NCI-H2081 treated with DMSO at 0.1 percent for 48 hours (cell line): Measurements from ENCODE around the gene CFAP46.
"Not testable (repeated sequence)": the region's sequence is repeated elsewhere in the genome, so short reads cannot be mapped to it uniquely, and the experiment has no call there.

ENCODE experiments used
- DNase-seq: peaks from one replicate; lab custom pipeline; 2025; lab: John Stamatoyannopoulos, UW

Gene CFAP46

GRCh38 chr10:132926777-132927650, 15.4 kb downstream of the CFAP46 start:
- no peak for DNase-seq

DNA sequence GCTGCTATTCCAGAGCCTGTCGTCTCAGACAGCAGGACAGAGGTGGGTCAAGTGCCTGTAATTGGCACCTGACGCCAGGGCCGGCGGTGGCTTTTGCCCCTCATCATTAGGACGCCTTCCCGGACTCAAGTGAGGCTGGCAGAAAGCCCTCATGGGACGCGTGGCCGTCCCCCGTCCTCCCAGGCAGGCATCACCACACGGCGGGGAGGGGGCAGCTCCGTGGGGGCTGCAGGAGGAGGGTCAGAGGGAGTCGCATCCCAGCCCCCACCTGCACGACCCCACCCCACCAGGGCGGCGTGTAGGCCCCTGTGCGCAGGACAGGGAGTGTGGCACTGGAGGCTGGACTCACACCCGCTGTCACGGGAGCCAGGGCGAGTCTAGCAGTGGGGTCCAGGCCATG, 16.3 kb downstream of the CFAP46 start:
- no peak for DNase-seq

DNA sequence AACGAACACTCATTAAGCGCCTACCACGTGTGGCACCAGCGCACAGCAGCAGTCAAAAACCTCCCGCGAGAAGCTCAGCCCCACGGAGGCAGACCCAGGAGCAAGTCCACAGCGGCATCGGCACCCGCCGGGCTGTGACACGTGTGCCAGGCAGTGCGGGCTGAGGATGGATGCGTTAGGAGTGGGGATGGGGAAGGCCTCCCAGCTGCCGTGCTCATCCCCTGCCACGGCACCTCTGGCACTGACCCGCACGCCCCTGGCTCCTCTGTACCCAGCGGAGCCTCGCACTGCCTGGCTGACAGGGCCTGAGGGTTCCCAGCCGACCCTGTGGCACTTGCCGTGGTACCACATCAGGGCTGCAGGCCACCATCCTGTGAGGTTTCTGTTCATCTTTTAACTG, 16.8 kb downstream of the CFAP46 start:
- no peak for DNase-seq

DNA sequence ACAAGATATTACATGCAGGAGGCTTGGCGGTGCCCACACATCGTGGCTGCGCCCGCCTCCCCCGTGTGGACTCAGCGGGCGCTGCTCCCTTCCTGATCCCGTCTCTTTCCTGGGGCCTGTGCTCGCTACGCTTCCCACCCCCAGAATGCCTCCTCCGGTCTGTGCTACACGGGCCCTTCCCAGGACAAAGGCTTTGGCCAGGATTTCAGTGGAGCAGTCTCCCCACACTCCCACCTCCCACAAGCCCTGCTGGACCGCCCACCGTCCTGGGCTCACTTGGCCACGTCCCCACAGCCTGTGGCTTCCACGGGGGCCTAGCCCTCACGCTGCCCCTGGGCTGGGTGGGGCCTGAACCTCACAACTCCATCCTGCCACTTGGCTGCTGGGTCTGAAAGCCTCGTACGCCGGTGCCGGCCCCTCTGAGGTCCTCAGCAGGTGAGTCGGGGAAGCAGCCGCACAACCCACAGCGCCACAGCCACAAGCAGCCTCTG, 17.3 kb downstream of the CFAP46 start:
- DNase-seq: no peak

- no peak for DNase-seq
Measured at GRCh38 chr10:132924046-132924952, 18.1 kb downstream of the CFAP46 start.

GRCh38 chr10:132923384-132923783, 19.0 kb downstream of the CFAP46 start:
- not testable (repeated sequence) for DNase-seq

DNA sequence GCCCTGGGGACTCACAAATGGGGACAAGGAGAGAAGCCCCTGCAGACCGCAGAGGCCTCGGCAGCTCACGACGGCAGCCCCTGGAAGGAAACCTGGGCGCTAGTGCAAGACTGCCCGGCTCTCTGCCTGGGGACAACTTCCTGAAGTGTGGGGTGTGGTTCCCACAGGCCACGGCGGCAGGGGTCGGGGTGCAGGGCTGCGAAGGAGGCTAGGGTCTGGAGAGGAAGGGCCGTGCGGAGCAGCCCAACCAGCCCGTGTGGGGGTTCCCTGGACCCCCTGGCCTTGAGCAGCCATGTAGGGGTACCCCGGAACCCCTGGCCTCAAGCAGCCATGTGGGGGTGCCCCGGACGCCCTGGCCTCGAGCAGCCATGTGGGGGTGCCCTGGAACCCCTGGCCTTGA, 19.5 kb downstream of the CFAP46 start:
- DNase-seq: no peak

DNA sequence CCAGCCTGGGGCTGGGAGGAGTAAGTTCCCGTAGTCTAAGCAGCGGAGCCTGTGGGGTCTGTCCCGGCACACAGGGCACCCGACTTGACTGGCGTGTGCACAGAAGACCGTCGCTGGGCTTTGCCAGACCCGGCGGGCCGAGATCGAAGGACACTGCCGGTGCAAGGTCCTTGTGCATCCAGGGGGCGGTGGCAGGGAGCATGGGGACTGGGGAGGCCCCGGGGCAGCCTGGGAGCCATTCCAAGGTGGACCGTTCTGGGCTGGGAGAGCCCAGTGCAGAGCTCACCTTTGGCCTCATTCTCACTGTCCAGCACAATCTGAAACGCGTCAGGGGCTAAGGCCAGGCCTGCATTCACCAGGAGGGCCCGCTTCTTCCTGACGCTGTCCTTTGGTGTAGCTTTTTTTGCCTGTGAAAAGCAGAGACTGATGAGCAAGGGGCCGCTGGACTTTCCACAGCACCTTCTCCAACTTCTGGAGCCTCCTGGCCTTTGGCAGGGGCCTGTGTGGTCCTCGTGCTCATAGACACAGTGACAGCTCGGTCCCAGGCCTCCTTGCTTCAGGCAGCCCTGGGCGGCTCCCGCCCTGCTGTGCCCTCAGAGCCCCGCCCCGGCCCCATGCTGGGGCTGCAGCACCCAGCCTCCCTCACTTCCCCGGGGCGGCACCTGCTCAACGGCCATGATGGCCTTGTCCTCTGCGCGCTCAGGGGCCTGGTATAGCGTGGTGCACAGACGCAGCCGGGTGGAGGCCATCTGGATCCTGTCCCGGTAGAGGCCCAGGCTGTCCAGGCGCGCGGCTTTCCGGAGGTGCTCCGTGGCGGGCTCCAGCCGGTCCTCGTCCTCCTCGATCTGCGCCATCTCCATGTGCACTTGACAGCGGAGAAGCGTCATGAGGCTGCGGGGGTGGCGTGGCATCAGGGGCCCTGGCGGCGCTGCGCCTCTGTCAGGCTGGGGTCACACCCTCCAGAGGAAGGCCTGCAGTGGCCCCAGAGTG, 20.3 kb downstream of the CFAP46 start:
- no peak for DNase-seq

DNA sequence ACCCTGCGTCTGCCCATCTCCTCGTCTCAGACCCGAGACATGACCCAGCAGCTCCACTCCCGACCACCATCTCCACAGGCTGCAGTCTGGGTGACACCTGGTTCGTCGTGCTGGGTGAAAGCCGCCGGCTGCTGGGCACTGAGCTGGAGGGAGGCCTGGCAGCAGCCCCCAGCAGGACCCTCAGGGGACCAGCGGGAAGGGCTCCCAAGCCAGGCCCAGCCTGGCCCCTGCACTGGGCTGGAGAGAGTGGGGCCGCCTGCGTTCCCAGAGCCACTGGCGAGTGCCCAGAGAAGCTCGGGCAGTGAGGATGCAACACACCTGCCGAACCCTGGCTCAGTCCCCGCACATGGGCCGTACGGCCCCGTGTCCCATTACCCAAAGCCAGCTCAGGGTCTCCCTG, 21.3 kb downstream of the CFAP46 start:
- no peak for DNase-seq

GRCh38 chr10:132920101-132920925, 22.1 kb downstream of the CFAP46 start:
- no peak for DNase-seq

DNA sequence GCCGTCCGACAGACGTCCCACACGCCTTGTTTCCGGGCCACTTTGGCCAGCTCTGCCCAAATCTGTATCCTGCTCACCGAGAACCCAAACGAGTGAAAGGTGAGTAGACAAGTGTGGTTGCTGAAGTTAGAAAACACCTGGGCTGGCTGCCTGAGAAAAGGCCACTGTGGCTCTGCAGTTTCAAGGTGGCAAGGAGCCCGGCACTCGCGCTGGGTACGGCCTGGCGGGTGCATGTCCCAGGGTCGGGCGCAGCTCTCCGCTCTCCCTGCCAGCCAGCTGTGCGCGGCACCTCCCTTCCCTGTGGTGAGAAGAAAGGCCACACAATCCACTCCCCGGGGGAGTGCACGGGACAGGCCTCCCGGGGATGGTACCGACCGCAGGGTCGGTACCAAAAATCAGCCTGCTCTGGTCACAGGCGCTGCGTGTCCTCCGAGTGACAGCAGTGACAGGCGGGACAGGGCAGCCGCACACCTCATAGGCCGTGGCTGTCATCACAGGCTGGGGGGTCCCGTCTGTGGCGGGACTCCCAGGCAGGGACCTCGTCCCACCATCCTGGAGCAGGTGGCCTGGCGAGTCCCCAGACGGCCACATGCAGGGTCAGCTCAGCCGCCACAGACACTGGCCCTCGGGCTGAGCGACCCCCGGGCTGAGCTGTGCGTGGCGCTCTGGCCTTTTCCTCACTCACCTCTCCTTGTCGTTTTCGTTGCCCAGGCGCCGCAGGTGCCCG, 22.8 kb downstream of the CFAP46 start:
- no peak for DNase-seq

DNA sequence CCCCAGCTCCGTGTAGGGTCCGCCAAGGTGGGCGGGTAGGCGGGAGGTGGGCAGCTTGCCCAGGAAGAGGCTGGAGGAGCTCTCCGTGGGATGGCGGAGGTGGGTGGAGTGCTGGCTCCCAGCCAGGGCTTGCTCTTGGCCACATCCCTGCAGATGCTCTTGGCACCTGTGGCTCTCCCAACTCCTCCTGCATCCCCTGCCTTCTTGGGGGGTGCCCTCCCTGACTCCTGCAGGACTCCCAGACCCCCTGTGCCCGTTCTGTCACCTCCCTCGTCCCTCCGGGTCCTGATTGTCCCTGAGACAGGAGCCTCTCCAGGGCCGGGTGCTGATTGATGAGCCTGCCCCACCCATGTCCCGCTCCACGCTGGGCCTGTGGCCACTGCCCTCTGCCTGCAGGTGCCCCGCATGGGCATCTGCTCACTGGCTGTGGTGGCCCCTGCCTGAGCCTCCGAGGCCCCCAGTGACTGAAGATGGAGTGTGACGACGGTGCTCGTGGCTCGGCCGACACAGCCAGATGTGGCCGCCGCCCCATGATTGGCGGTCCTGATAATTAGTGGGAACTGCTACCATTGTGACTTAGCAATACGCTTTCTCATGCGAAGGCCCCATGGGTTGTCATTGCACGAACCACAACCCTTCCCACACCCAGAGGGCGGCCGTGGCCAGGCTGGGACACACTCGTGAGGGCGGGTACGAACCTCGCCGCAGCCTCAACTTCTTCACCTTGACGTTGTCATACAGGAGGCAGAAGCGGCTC, 23.6 kb downstream of the CFAP46 start:
- DNase-seq: no peak

GRCh38 chr10:132918264-132918616, 24.1 kb downstream of the CFAP46 start:
- no peak for DNase-seq

GRCh38 chr10:132916956-132917666, 25.3 kb downstream of the CFAP46 start:
- no peak for DNase-seq

GRCh38 chr10:132916421-132916841, 25.9 kb downstream of the CFAP46 start:
- DNase-seq: no peak

DNA sequence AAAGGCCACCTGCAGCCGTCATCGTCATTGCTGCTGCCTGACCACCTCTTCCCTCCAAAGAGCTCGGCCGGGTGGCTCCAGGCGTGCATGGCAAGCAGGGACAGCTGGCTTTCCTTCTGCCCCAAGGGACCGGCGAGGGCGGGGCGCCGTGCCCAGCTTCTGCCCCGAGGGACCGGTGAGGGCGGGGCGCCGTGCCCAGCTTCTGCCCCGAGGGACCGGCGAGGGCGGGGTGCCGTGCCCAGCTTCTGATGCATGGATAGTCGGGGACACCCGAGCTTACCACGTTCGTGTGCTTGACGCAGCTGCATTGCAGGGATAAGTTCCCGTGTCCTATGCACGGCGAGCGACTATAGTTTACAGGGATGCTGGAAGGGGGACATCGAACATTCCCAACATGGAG, 27.0 kb downstream of the CFAP46 start:
- no peak for DNase-seq

DNA sequence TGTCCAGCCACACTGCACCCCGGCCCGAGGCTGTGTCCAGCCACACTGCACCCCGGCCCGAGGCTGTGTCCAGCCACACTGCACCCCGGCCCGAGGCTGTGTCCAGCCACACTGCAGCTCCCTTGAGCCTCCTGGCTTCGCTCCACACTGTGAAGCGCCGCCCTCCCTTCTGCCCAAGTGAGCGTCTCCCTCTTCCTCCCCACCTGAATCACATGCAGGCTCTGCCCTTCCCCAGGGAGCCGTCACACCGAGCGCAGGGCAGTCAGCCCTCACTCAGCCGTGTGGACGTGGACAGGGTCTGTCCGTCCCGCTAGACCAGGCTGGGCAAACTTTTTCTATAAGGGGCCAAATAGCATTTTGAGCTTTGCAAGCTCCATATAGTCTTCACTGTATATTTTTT, 27.6 kb downstream of the CFAP46 start:
- no peak for DNase-seq

GRCh38 chr10:132913559-132914115, 28.7 kb downstream of the CFAP46 start:
- no peak for DNase-seq
